HG03354 (cell line): ENCODE data around the gene CNP.
A peak's percentile ranks its signal among the peaks of the same experiment; 100 is the strongest.

Source experiments
- ATAC-seq: cut with Tn5 transposase; IDR thresholded peaks from one replicate; pipeline ENCODE4 v1.9.1; 2021; ENCODE audit warnings: mild to moderate bottlenecking; ENCODE audit not compliant: unreplicated experiment, poor library complexity, severe bottlenecking

Gene CNP

GRCh38 chr17:41939693-41940090 is 26.9 kb upstream of the CNP start:
- ATAC-seq, result no peak

GRCh38 chr17:41941168-41941567 is 25.4 kb upstream of the CNP start:
- no peak for ATAC-seq

GRCh38 chr17:41942626-41943373 is 23.8 kb upstream of the CNP start:
- no peak for ATAC-seq

- no peak for ATAC-seq
These were observed 23.1 kb upstream of the CNP start for GRCh38 chr17:41943492-41943891.

- no peak for ATAC-seq
These were observed 21.7 kb upstream of the CNP start for GRCh38 chr17:41944943-41945342.

- ATAC-seq, result no peak
These were observed 17.7 kb upstream of the CNP start for GRCh38 chr17:41948762-41949460.

GRCh38 chr17:41956522-41956921 is 10.1 kb upstream of the CNP start:
- ATAC-seq, result no peak

- no peak for ATAC-seq
These were observed 9.3 kb upstream of the CNP start for GRCh38 chr17:41957031-41957868.

GRCh38 chr17:41957869-41958439 is 8.6 kb upstream of the CNP start:
- no peak for ATAC-seq

GRCh38 chr17:41959030-41959335 is 7.6 kb upstream of the CNP start:
- no peak for ATAC-seq

GRCh38 chr17:41959336-41960095 is 7.1 kb upstream of the CNP start:
- ATAC-seq, result no peak

GRCh38 chr17:41962111-41962510 is 4.5 kb upstream of the CNP start:
- no peak for ATAC-seq

- ATAC-seq, result no peak
These were observed 3.7 kb upstream of the CNP start for GRCh38 chr17:41962768-41963434.

- no peak for ATAC-seq
These were observed 717 bp upstream of the CNP start for GRCh38 chr17:41965694-41966462.

GRCh38 chr17:41967141-41967920 is 736 bp downstream of the CNP start:
- ATAC-seq, result peak; percentile 15

- no peak for ATAC-seq
These were observed 1.5 kb downstream of the CNP start for GRCh38 chr17:41967921-41968578.

- no peak for ATAC-seq
These were observed 2.1 kb downstream of the CNP start for GRCh38 chr17:41968676-41969075.
